ENCODE data around the gene CENPA. TPM values are rescaled to one million over a fixed set of nuclear protein-coding genes. Genes with fewer than 3 reads are reported as not detected.

CENPA gene
- total and polyA plus RNA-seq, 3 donors from 2014 or later = 2.8 to 5.8 (median 5.0) TPM

DNA sequence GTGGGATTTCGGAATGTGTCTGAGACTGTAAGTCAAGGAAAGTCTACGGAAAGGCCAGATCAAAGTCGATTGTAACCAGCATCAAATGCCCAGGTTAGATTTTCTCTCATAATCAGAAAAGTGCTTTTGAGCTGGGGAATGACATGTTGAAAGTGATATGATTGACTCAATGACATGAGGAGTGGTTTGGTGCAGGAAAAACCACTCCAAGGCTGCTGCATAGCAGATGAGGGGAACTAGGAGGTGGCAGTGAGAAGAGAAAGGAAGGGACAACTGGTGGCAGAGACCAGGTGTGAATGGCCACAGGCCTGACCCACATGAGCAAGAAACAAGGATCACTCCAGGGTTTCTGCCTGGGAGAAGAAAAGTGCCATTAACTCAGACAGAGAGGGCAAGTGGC, 20.9 kb upstream of the CENPA start:
- intact Hi-C loops (cut with DNase I; ENCODE audit: low total_unique reads) = no loop called here
- Histone ChIP-seq H3K36me3 (ENCODE audit: low read depth, missing control alignments) (no peaks in the 10 kb centered on the region), H3K27ac (peak overlapping the region; percentile 90 to 94), H3K9me3 (no peaks in the 10 kb centered on the region), H3K27me3 (no peaks in the 10 kb centered on the region), H3K4me1 (peaks cover 23% of the 10 kb centered on the region), H3K4me3 (peak overlapping the region; percentile 80 to 93)
- 12 to 13% methylated on average over 3 of the region's 3 CpGs for WGBS, 2 donors
- DNase-seq = no peak
- no peak for TF ChIP-seq POLR2A (IDR thresholded peaks at IDR 0.05)
- TF ChIP-seq, protein P1, sequence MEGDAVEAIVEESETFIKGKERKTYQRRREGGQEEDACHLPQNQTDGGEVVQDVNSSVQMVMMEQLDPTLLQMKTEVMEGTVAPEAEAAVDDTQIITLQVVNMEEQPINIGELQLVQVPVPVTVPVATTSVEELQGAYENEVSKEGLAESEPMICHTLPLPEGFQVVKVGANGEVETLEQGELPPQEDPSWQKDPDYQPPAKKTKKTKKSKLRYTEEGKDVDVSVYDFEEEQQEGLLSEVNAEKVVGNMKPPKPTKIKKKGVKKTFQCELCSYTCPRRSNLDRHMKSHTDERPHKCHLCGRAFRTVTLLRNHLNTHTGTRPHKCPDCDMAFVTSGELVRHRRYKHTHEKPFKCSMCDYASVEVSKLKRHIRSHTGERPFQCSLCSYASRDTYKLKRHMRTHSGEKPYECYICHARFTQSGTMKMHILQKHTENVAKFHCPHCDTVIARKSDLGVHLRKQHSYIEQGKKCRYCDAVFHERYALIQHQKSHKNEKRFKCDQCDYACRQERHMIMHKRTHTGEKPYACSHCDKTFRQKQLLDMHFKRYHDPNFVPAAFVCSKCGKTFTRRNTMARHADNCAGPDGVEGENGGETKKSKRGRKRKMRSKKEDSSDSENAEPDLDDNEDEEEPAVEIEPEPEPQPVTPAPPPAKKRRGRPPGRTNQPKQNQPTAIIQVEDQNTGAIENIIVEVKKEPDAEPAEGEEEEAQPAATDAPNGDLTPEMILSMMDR (IDR thresholded peaks at IDR 0.05) = no peak

DNA sequence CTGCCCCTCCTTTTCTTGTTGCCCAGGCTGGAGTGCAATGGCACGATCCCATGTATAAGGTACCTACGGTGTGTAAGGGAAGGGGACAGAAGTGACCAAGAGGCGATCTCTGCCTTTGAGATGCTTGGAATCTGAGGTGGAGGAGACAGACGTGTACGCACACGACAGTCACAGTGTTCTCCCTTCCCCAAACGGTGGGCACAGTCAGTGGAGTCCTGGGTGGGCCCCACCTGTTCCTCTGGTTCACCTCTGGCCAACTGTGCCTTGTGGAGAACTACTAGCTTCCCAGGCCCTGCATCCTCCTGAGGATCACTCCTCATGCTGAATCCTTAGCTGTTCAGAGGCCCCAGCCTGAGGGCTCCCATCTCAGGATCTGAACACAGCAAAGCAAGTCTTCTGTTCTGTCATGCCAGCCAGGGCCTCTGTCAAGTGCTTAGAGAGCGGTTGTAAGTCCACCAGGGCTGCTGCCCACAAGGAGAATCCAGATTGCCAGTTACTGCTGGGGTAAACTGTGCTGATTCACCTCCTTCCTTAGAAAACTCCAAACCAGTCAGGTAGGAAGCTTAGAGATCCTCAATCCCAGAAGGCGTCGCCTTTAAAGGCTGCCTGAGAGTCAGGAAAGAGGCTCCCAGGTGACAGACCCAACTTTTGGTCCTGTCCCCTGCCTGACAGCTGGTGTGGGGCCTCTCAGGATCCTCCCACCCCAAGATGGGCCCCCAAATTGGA, 20.2 kb upstream of the CENPA start:
- no peak for DNase-seq
- Histone ChIP-seq H3K27me3 (no peaks in the 10 kb centered on the region), H3K27ac (peak overlapping the region in 1 of 2 donors; percentile 90), H3K4me3 (no peak overlapping the region), H3K4me1 (peaks cover 25% of the 10 kb centered on the region), H3K9me3 (no peaks in the 10 kb centered on the region), H3K36me3 (ENCODE audit: low read depth, missing control alignments) (no peaks in the 10 kb centered on the region)
- WGBS, 2 donors = 81 to 82% methylated on average over 10 of the region's 10 CpGs
- TF ChIP-seq, protein P1 (IDR thresholded peaks at IDR 0.05) = no peak
- TF ChIP-seq POLR2A (IDR thresholded peaks at IDR 0.05) = no peak
- intact Hi-C loops (cut with DNase I; ENCODE audit: low total_unique reads) = no loop called here

DNA sequence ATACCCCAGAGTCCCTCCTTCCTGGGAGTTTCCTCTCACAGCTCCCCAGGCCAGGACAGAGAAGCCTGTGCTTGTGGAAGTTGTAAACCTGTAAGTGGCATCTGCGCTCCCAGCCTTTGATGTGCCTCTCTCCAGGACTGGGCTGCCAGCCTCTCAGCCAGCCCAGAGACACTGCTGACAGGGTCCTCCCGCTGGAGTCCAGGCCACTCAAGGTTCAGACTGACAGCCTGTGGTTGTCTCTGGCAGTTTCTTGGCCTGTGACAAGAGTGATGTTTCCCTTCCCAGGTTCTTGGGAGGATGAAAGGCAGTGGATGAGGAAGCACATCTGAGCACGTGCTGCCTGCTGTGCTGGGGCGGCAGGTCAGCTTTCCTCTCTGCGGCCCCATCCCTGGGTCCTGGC, 18.7 kb upstream of the CENPA start:
- intact Hi-C loops (cut with DNase I; ENCODE audit: low total_unique reads) = no loop called here
- no peak for DNase-seq
- no peak for TF ChIP-seq POLR2A (IDR thresholded peaks at IDR 0.05)
- TF ChIP-seq, protein P1 (IDR thresholded peaks at IDR 0.05) = no peak
- no peak overlapping the region for H3K4me3 ChIP-seq
- no peaks in the 10 kb centered on the region for H3K27me3 ChIP-seq
- peaks cover 40% of the 10 kb centered on the region for H3K4me1 ChIP-seq
- no peaks in the 10 kb centered on the region for H3K9me3 ChIP-seq
- WGBS, 2 donors = 69 to 88% methylated on average over 4 to 5 of the region's 5 CpGs
- no peaks in the 10 kb centered on the region for H3K36me3 ChIP-seq (ENCODE audit: low read depth, missing control alignments)
- peak overlapping the region in 1 of 2 donors; percentile 35 for H3K27ac ChIP-seq

DNA sequence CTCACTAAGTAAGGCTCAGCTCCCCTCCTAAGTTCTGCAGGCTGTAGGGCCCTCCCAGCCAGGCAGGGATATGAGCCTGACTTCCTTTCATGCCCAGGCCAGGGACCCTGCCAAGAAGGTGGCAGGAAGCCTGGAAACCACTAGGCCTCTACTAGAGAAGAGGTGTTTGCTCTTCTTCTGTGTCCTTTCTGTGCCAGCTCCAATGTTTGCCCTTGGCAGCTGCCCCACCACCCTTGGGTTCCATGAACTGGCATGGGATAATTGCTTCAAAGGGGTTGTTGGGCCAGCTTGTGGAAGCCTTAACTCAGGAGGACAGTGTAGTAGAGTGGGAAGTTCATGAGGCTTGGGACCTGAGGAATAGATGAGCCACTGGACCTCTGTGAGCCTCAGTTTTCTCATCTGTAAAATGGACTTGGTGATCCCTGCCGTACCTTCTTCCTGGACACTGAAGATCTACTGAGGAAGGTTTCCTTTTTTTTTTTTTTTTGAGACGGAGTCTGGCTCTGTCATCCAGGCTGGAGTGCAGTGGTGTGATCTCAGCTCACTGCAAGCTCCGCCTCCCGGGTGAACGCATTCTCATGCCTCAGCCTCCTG, 17.9 kb upstream of the CENPA start:
- Histone ChIP-seq H3K27me3 (no peaks in the 10 kb centered on the region), H3K9me3 (no peaks in the 10 kb centered on the region), H3K4me1 (peaks cover 48% of the 10 kb centered on the region), H3K36me3 (ENCODE audit: low read depth, missing control alignments) (no peaks in the 10 kb centered on the region), H3K27ac (peak overlapping the region in 1 of 2 donors; percentile 35), H3K4me3 (no peak overlapping the region)
- intact Hi-C loops (cut with DNase I; ENCODE audit: low total_unique reads) = no loop called here
- 97 to 98% methylated on average over 5 of the region's 5 CpGs for WGBS, 2 donors
- no peak for DNase-seq
- no peak for TF ChIP-seq POLR2A (IDR thresholded peaks at IDR 0.05)
- TF ChIP-seq, protein P1 (IDR thresholded peaks at IDR 0.05) = no peak

DNA sequence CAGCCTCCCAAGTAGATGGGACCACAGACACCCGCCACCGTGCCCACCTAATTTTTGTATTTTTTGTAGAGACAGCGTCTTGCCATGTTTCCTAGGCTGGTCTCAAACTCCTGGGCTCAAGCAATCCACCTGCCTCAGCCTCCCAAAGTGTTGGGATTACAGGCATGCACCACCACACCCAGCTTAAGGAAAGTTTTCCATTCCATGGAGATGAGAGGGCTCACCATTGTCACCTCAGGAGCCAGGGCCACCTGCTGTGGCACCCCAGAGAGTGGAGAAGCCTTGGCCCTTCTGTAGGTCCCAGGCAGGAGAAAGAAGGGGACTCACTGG, 17.1 kb upstream of the CENPA start:
- WGBS, 2 donors = 93 to 100% methylated on average over 3 of the region's 3 CpGs
- Histone ChIP-seq H3K4me3 (no peak overlapping the region), H3K27ac (peak overlapping the region in 1 of 2 donors; percentile 70), H3K27me3 (no peaks in the 10 kb centered on the region), H3K9me3 (no peaks in the 10 kb centered on the region), H3K36me3 (ENCODE audit: low read depth, missing control alignments) (no peaks in the 10 kb centered on the region), H3K4me1 (peaks cover 44% of the 10 kb centered on the region)
- intact Hi-C loops (cut with DNase I; ENCODE audit: low total_unique reads) = no loop called here
- TF ChIP-seq, protein P1 (IDR thresholded peaks at IDR 0.05) = no peak
- no peak for TF ChIP-seq POLR2A (IDR thresholded peaks at IDR 0.05)
- no peak for DNase-seq
